Stimulated activated CD4-positive, alpha-beta T cell treated with anti-CD3 and anti-CD28 coated beads, Interleukin-15, amount 100 ng/mL, for 24 hours (primary cell): Measurements from ENCODE around the gene SPATA7.
"Not testable (repeated sequence)": the region's sequence is repeated elsewhere in the genome, so short reads cannot be mapped to it uniquely, and the experiment has no call there.

Experiments used
- DNase-seq: peaks from one replicate; pipeline ENCODE4 v3.0.0-alpha.2; 2020

SPATA7 gene, protein sequence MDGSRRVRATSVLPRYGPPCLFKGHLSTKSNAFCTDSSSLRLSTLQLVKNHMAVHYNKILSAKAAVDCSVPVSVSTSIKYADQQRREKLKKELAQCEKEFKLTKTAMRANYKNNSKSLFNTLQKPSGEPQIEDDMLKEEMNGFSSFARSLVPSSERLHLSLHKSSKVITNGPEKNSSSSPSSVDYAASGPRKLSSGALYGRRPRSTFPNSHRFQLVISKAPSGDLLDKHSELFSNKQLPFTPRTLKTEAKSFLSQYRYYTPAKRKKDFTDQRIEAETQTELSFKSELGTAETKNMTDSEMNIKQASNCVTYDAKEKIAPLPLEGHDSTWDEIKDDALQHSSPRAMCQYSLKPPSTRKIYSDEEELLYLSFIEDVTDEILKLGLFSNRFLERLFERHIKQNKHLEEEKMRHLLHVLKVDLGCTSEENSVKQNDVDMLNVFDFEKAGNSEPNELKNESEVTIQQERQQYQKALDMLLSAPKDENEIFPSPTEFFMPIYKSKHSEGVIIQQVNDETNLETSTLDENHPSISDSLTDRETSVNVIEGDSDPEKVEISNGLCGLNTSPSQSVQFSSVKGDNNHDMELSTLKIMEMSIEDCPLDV

DNA sequence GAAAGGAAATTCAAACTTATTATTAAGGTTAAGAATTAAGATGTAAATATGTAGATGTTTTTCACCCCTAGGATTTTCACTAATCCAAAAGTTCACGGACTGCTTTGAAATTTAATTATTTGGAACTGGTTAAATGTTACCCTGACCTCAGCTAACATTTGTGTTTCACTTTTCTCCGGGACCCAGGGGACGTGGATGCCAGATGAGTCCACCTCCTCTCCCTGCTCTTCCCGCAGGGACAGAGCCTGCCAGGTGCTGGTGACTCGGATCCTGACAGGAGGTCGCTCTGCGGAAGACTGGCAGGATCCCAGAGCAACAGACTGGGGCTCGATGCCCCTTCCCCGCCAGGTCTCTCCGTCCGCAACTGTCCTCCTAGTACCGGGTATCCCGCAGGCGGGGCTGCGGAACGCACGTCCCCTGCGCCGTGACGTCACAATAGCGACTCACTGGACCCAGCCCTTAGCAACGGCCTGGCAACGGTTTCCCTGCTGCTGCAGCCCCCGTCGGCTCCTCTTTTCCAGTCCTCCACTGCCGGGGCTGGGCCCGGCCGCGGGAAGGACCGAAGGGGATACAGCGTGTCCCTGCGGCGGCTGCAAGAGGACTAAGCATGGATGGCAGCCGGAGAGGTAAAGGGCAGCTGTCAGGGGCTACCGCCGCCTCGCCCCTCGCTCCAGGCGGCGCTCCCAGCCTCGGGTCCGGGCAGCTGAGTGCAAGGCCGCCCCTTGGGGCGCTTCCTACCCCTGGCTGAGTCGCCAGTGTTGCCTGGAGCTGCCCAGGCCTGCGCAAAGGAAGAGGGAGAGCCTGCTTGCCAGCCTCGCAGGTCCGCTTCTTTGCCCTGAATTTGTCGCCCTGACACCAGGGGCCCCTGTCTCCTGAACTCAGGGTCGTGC lies at the start of gene SPATA7:
TSS of gene SPATA7 (plus strand) at position 446 of the 890 bp plus-strand sequence. CDS start at position 608, 162 bp downstream.
- peak; percentile 94 for DNase-seq

DNA sequence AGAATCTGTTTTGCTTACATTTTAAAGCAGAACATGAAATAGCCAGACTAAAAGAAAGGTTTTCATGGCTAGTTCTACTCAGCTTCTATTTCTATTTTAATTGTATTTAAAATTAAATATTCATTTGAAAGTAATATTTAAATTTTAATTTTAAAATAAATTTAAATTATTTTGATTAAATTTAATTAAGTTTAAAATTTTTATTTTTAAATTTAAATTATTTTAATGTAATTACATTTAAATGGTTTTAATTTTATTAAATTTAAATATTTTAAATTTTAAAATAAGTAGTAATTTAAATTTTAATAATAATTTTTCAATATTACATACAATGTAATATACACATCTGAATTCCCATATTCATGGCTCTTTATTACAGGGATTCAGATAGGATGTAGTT lies 45.1 kb upstream of the SPATA7 start:
- no peak for DNase-seq

DNA sequence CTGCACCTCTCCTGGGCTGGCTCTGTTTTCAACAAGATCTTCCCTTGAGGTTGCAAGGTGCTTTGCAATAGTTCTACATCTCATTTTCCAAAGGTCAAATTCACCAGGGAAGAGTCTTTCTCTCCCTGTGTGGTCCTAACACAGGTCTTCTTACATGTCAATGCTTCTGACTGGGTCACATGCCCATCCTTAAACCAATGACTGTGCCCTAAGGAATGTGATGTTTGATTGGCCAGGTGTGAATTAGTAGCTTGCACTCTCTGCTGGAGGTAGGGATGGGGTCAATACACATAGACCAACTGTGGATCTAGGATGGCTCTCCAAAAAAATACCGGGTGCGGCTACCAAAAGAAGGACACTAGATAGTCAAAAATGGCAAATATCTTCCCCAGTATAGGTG lies 42.5 kb upstream of the SPATA7 start:
- no peak for DNase-seq

DNA sequence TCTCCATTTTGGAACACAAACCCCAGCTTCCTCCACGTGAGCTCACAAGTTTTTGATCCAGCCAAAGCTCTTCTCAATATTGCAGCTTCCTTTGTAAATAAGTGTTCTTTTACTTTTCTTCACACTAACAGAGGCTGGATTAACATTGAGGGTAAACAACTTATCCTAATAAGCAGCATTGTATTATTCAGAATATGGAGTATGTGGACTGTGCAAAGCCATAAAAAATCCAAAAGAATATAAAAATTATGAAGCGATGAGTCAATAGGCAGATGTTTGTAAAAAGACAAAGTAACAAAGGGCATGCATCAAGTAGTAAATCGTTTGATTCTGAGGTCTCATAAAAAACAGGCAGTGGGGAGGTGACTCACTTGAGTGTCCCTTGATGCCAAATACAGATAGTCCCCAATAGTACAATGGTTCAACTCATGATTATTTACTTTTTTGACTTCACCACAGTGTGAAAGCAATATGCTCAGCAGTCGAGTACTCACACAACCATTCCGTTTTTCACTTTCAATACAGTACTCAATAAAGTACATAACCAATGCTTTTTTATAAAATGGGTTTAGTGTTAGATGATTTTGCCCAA lies 39.3 kb upstream of the SPATA7 start:
- DNase-seq, result no peak

DNA sequence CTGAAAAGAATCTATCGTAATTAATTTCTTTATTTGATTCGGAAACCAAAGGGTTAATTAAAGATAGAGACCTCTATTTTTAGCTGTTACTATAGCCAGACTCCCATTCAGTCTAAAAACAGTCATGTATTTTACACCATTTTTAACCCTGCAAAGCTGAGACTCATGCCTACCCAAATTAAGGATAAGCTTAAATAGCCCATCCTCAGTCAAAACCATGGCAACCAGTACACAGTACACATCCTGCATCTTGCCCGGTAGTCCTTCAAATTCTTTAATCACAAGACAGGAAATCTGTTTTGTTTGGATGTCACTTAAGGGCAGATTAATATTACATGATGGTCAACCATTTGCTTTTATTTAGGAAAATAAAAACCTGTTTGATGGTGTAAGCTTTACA lies 36.9 kb upstream of the SPATA7 start:
- no peak for DNase-seq

DNA sequence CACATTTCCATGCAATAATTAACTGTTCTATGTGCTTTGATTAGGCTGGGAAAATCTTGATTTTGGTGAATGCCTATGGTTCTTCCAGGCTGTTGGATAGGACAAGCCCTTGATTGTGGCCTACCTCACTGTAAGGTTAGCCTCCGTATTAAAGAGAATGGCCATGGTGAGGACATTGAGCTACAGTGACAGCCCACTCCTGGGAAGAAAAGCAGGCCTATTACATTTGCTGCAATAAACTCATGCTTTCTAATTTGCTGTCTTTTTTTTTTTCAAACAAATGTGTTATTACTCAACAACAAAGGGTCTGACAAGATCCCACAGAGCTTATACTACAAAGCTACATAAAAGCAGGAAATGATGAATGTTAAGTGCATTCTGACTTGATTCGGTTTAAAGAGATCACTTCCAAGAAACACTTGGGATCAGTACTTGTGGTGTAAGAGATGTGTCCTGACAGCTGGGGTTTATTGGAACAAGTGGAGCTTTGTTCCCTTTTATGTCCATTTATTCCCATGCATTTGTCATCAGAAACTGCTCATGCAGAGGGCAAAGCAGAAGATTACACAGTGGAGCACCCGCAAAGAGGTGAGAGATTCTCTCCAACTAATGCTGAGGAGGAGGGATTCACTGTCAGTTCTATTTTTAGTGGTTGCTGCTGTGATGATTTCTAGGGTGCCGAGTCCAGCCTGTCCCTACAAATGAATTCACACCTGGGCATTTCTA lies 33.3 kb upstream of the SPATA7 start:
- DNase-seq, result no peak

DNA sequence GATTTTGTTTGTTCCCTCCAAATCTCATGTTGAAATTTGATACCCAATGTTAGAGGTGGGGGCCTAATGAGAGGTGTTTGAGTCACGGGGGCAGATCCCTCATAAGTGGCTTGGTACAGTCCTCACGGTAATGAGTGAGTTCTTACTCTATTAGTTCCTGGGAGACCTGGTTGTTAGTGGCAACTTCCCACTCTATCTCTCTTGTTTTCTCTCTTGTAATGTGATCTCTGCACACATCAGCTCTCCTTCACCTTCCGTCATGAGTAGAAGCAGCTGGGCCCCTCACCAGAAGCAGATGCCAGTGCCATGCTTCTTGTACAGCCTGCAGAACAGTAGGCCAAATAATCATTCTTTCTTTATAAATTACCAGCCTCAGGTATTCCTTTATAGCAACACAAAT lies 32.8 kb upstream of the SPATA7 start:
- DNase-seq, result no peak

DNA sequence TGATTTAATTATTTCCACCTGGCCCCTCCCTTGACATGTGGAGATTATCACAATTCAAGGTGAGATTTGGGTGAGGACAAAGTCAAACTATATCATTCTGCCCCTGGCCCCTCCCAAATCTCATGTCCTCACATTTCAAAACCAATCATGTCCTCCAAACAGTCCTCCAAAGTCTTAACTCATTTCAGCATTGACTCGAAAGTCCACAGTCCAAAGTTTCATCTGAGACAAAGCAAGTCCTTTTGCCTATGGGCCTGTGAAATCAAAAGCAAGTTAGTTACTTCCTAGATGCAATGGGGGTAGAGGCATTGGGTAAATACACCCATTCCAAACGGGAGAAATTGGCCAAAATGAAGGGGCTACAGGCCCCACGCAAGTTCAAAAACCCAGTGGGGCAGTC lies 31.1 kb upstream of the SPATA7 start:
- DNase-seq, result no peak

DNA sequence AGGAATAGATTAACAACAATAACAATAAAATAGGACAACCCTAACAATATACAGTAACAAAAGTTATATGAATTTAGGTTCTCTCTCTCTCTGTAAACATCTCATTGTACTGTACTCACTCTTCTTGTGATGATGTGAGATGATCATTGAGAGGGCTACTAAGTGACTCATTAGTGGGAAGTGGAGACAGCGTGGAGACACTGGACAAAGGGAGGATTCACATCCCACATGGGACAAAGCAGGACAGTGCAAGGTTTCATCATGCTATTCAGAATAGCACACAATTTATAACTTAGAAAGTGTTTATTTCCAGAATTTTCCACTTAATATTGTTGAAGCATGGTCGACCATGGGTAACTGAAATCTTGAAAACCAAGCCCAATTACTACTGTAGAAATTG lies 26.0 kb upstream of the SPATA7 start:
- no peak for DNase-seq

DNA sequence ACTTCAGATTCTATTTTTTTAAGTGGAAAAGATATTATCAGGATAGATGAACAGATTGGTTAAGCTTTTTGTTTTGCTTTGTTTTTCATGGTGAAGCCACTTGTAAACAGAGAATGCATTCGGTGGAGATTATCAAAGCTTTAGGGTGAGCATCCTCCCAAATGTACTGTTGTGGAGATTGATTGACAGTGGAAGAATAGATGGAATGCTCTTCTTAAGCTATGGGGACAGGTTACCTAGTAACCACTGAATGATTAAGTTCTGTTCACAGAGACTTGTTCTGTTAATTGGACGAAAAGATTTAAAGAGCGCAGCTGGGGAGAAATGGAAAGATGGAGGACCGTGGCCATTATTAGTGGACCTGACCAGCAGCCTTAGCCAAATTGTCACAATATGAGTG lies 21.8 kb upstream of the SPATA7 start:
- no peak for DNase-seq

DNA sequence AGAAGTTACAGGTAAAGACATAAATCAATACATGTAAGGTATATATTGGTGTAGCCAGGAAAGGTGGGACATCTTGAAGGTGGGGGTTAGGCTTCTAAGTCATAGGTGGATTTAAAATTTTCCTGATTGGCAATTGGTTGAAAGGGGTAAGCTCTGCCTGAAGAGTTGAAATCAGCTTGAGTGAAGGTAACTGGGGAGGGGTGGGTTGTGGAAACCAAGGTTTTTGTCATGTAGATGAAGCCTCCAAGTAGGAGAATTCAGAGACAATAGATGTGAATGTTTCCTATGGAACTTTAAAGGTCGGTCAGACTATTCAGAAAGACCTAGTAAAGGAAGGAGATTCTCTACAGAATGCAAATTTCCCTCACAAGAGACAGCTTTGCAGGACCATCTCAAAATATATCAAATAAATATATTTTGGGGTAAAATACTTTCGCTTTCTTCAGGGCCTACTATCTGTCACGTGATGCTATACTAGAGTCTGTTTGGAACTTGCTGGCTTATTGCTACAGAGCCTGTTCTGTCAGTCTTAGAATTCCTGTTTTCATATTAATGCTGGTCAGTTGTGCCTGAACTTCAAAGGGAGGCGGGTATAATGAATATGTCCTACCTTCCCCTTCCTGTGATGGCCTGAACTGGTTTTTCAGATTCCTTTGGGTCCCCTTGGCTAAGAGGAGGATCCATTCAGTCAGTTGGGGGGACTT lies 20.6 kb upstream of the SPATA7 start:
- DNase-seq, result no peak

DNA sequence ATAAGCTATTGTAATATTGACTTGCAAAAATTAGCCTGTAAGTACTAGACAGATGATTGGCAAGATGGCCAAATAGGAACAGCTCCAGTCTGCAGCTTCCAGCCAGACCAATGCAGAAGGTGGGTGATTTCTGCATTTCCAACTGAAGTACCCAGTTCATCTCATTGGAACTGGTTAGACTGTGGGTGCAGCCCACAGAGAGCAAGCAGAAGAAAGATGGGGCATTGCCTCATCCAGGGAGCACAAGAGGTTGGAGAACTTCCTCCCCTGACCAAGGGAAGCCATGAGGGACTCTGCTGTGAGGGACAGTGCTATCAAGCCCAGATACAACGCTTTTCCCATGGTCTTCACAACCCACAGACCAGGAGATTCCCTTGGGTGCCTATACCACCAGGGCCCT lies 16.0 kb upstream of the SPATA7 start:
- no peak for DNase-seq

DNA sequence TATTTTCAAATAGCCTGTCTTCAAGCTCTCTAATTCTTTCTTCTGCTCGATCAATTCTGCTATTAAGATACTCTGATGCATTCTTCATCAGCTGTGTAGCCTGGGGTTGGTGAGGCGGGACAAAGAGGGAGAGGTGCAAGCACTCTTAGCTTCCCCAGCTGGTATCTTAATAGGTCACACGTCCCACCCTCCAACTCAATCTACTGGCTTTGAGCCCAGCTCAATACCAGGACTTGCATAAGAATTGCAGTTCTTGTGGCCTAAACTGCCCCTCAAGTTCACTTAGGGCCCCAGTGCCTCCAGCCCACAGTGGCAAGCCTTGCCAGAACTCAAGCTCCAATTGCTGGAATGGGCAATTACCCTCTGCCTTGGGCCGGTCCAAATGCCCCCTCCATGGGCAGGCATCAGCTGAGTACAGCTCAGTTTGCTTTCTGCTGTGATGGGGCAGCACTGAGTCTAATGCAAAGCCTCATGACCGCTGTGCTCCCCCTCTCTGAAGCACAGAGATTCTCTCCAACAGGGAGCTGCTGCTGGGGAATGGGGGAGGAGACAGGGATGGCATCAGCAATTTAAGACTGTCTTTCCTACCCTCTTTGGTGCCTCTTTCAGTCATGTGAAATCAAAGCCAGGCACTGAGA lies 5.6 kb upstream of the SPATA7 start:
- no peak for DNase-seq

DNA sequence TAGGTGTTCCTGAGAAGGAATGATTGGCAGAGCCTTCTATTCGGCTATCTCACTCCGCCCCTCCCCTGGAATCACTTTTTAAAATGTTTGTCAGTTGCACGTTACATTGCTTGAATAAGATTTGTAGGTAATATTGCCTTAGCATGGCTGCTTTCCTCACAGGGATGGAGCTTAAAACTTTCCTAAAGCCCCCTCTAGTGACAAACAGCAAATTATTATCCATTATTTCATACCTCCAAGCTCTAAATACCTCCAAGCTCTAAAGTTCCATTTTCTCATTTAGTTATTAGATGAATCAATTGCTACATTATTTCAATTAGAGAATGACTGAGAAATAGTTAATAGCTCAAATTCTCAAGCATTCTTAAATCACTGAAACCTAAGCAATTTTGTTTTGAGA lies 5.1 kb upstream of the SPATA7 start:
- DNase-seq, result no peak

DNA sequence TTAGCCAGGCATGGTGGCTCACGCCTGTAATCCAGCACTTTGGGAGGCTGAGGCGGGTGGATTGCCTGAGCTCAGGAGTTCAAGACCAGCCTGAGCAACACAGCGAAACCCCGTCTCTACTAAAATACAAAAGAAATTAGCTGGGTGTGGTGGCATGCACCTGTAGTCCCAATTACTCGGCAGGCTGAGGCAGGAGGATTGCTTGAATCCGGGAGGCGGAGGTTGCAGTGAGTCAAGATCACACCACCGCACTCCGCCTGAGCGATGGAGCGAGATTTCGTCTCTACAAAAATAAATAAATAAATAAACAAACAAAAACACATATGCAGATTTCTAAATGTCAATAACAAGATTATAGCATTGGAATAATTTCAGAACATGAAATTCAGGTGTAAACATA lies 3.8 kb upstream of the SPATA7 start:
- DNase-seq, result not testable (repeated sequence)

DNA sequence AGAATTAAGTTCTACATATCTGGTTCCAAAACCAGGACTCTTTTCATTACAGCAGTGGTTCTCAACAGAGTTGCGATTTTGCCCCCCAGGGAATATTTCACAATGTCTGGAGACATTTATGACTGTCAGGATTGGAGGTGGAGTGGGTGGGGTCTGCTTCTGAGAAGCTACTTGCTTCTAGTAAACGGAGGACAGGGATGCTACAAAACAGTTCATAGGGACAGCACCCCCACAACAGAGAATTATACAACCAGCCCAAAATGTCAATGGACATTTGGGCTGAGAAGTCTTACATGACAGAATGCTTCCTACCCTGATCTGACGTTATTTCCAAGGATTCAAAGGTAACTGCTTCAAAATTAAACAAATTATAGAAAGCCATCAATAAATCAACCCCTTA lies 739 bp upstream of the SPATA7 start:
- DNase-seq, result no peak

DNA sequence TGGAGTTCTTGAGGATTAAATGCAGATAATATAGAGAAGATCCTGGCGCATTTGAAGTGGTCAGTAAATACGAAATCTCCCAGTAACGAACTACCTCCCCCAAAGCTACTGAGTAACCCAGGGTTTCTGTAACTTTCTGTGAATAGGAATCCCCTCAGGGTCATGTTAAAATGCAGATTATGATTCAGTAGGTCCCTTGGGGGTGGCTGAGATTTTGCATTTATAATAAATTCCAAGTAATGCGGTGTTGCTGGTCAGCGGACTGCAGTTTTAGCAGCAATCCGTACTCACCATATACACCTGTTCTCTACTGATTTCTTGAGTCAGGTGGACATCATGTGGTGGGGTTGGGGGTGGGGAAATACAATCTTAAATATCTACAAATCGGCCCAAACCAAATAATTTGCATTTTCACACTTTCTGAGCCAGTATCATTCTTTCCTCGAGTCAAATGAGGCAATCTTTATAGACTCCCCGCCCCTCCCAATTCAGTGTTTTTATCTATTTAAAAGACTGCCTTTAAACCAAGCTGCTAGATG lies 868 bp downstream of the SPATA7 start:
- DNase-seq, result no peak

DNA sequence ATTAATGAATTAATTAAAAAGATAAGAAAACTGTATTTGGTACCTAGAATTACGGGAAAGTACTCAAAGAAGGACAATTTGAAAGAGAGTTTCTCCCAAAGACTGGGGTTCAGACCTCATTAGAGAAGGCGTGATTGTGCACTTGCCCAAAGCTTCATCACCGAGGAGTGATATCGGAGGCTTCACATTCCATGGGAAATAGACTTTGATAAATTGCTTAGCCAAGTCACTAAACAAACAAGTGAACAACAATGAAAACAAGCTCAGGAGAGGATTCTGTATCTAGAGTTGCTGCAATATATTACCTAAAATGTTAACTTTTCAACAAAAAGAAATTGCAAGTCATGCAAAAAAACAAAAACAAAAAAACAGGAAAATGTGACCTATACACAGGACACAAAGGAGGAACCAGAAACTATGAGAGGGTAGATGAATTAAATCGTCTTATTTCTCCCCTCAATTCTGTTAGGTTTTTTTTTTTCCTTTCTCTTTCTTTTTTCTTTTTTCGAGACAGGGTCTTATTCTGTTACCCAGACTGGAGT lies 3.4 kb downstream of the SPATA7 start:
- DNase-seq, result no peak

DNA sequence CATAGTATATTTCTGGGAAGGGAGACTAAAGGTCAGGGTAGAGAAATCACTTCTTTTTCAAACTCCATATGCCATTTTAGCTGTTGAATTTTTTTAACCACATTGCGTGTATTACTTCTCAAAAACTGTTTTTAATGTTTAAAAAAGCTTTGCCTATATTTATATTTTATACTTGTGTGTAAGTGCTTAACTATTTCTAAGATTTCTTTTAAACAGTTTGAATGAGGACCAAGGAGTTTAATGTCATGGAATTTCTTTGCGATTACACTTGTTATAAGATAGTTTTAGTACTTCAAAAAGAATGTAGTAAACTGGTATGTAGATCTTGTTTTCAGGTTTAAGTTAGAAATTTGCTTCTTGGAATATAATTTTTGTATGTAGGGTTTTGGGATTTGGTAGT lies 7.2 kb downstream of the SPATA7 start:
- no peak for DNase-seq

DNA sequence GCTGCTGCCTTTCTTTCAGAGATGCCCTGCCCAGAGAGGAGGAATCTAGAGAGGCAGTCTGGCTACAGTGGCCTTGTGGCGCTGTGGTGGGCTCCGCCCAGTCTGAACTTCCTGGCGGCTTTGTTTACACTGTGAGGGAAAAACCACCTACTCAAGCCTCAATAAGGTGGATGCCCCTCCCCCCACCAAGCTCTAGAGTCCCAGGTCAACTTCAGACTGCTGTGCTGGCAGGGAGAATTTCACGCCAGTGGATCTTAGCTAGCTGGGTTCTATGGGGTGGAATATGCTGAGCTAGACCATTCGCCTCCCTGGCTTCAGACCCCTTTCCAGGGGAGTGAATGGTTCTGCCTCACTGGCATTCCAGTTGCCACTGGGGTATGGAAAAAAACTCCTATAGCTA lies 25.6 kb downstream of the SPATA7 start:
- no peak for DNase-seq

DNA sequence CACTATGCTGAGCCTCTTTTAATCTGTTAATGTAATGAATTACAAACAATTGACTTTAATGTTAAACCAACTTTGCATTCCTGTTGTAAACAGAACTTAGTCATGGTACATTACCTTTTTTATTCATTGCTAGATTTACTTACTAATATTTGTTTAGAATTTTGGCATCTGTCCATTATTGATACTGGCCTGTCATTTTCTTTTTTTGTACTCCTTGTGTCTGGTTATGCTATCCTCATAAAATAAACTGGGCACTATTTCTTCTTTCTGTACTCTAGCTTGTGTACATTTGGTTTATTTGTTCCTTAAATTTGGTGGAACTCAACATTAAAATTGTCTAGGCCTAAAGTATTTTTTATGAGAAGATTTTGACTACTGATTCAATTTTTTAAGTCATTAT lies 32.1 kb downstream of the SPATA7 start:
- DNase-seq, result no peak
